Measurements from ENCODE around the gene FARSB.
"Not testable (repeated sequence)": the region's sequence is repeated elsewhere in the genome, so short reads cannot be mapped to it uniquely, and the experiment has no call there.

The FARSB gene

DNA sequence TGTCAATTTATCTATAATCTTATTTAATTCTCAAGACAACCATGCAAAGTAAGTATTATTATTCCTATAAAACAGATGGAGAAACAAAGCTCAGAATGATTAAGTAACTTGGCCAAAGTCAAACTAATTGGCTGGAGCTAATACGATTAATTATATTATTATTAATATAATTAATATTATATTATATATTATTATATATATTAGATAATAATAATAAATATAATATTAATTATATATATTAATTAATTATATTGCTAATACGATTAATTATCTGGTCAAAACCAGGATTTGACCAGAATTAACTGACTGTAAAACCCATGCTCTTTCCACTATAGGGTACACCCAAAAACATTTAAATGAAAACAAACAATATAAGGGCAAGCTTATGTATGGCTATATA, 52.4 kb downstream of the FARSB start:
- DNase-seq, result no peak

- no peak for DNase-seq
These were observed 57.3 kb downstream of the FARSB start for GRCh38 chr2:222598611-222599010.

DNA sequence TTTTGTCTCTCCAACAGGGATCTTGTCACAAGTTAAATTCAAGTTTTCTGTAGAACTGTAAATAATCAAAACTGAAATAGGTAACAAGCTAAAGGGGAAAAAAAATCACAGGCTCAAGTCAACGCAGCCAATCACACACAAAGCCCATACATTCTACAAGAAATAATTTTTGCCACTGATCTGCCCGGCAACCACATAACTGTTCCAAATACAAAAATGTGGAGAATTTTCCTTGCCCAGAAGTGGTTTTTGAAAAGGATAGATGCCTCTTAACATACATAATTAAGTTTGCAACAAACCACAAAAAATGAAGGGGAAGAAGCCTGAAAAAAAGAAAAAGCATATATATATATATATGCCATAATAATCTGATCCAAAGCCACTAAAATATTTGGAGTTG, 60.3 kb downstream of the FARSB start:
- DNase-seq, result no peak

DNA sequence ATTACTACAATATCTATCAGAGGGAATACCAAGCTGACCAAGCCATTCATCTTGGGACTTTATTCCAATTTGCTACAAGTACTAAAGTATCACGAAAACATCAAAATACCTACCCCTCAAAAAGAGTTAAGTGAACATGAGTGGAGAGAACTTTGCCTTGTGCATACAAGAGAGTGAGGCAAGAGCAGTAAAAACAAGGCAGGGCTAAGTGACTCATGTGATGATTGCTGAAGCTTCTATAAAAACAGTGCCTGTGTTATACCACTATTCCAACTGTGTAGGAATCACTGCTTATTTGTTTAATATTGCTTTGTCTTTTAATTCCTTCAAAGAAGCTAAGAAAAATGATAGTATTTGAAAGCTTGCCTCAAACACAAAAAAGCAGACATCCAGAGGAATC, 61.2 kb downstream of the FARSB start:
- no peak for DNase-seq

- no peak for DNase-seq
These were observed 63.7 kb downstream of the FARSB start for GRCh38 chr2:222592176-222592575.

GRCh38 chr2:222591661-222592060, 64.2 kb downstream of the FARSB start:
- no peak for DNase-seq

GRCh38 chr2:222584589-222584988, 71.3 kb downstream of the FARSB start:
- DNase-seq, result not testable (repeated sequence)

- DNase-seq, result no peak
These were observed 73.0 kb downstream of the FARSB start for GRCh38 chr2:222582928-222583327.

GRCh38 chr2:222577341-222577740, 78.6 kb downstream of the FARSB start:
- no peak for DNase-seq

DNA sequence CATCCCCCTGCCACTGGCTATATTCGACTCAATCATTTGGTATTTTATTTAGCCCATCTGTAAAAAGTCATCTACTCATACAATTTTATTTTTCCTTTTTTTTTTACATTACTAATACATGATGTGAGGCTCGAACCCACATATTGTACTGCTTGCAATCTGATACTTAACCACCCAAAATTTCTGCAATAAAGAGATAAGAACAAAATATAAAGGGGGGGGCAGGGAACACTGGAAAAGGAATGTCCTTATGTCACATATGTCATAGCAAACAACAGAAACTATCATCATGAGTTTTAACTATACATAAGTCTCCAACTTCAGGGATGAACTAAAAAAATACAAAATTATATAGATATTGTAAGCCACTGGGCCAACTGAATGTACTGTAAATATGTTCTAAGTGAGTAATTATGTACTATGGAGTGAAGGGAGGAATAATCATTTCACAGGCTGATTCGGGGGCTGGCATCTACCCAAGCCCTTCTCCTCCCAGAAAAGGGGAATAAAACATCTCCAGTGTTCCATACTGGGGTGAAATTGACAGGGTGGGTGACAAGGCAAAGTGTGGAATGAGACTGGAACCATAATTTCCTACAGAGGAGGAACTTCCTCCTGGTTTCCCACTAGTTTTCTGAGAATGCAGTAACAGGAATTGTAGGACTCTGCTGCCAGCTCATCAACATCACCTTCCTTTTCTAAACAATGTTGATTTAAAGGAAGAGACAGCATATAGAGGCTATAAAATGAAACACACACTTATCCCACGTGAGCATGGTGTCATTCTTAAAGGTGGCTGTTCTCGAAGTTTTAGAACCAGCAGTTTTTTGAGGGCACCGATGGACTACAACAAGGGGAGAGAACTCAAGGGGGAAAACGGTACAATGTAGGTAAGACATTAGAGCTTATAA, 79.5 kb downstream of the FARSB start:
- DNase-seq, result no peak

DNA sequence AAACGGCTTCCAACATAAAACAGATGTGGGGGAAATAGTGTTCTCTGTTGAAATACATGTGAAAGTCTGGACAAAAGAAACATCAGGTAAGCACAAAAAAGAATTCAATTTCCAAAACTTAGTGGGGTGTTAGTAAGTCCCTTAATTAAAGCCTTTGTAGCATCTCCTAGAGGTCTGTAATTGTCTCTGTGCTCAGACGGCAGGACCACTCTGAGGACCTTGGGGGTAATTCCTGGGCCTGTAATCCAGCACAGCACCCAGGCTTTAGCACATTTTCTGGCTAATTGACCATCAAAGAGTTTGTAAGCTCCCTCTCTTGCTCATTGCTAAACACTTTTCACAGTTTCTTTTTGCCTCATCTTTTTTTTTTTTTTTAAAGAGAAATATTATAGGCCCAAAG, 80.3 kb downstream of the FARSB start:
- no peak for DNase-seq

GRCh38 chr2:222572751-222573174, 83.1 kb downstream of the FARSB start:
- no peak for DNase-seq

- no peak for DNase-seq
These were observed 83.6 kb downstream of the FARSB start for GRCh38 chr2:222572264-222572721.

GRCh38 chr2:222569826-222570225, 86.1 kb downstream of the FARSB start:
- no peak for DNase-seq

- no peak for DNase-seq
These were observed 87.0 kb downstream of the FARSB start for GRCh38 chr2:222568865-222569264.

GRCh38 chr2:222566229-222566628, 89.7 kb downstream of the FARSB start:
- DNase-seq, result no peak

DNA sequence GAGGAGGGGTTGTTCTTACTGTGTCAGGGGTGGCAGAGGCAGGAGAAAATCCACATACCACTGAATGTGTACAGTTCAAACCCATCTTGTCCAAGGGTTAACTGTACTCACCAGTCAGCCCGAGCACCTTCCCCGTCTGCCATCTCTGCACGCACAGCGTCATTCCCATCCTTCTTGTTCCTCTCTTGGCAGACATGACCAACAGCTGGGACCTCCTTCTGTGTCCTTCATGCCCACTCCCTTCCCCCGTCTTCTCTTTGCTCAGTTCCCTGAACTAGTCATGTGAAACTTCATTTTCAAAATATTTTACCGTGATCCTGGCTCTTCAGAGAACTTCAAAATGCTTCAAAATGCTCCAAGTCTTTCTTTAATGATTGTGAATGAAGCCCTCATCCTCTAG, 92.0 kb downstream of the FARSB start:
- no peak for DNase-seq

DNA sequence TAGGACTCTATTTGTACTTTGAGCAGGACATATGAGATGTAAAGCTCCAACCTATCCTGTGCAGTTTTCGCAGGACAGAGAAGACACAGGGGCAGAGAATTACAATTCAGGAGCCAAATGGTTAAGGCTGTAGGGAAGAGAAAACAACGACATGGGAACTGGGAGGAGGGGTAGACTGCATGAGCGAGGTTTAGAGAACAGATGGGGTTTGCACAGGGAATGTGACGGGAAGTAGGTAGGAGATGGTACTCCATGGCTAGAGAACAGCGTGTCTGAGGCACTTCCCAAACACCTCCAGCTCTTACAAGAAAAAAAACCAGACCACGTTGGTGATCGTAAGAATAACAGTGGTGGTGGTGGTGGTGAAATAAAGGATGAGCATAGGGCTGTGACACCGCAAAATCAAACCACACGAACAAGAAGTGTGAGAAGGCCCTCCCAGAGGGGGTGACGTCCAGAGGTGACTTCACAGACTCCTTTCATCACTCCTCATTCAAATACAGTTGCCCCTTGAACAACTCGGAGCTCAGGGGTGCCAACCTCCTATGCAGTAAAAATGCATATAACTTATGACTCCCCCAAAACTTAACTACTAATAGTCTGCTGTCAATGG, 92.7 kb downstream of the FARSB start:
- no peak for DNase-seq

DNA sequence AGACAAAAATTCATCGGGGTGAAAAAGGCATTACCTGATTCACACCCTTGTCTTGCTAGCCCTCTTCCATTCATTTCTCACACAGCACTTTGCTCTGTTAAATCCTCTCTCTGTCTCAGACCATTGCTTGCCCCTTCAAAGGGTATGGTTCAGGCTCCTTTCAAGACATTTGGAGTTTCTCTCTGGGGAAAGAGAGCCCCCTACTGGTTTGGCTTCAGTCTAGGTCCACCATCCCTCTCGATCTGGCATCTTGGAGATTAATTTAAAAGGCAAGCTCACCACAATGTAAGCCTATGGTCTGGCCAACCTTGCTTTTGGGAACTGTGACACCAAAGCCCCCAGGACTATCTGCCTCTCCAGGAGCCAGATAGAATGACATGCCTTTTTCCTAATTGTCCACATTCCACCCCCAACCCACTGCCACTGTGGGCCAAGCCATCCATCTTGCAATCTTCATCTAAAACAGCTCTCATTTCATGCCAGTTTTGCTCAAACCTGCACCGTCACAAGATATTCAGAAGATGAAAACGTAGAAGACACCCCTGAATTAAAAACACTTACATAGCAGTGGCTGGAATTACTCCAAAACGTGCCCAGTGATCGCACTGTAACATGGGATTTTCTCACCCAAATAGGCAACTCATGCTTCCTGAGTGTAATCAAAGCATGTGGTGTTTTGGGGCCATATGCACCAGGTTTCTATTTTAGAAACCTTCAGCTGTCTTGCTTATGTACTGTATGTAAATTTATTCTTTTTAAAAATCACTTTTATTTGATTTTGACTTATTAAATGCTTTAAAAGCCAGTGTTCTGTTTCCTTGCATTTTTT, 93.9 kb downstream of the FARSB start:
- peak; percentile 13 for DNase-seq

GRCh38 chr2:222561151-222561550, 94.7 kb downstream of the FARSB start:
- DNase-seq, result no peak

DNA sequence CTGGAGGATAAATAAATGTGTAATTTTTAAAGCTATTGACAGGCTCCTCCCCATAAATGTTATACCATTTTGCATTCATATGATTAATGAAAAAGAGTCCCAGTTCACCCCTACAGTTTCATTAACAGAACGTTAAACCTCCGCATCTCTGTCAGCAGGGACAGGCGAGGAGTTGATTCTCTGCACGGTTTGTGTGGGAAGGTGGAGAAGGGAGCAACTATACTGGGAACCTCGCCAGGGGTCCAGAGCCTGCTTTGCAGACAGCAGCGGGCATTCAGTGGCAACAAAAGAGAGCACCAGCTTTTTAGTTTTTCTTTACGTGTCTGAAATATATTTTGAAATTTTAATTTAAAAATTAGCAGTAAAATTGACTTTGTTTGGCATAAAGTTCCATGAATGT, 101.4 kb downstream of the FARSB start:
- DNase-seq, result no peak

GRCh38 chr2:222548992-222549391, 106.9 kb downstream of the FARSB start:
- DNase-seq, result no peak

DNA sequence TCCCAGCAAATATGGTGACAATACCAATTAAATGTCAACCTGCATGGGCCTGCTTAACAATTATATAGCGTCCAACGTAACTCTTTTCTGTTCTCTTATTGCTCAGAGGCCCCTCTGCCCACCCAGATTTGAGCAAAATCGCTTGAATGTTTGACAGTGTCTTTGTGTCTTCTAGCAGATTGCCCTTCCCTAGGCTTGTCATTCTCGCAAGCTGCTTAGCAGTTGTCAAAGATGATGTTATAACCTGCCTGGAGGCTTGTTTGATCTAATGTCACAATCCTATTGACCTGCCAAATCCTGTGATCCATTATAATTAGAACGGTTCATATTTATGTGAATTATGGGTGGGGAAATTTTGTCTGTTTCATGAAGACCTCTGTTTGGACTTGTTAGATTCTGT, 108.8 kb downstream of the FARSB start:
- no peak for DNase-seq
